OCI-LY7 (cell line): ENCODE measurements around the gene GRM4. TPM values are rescaled to one million over a fixed set of nuclear protein-coding genes. Genes with fewer than 3 reads are reported as not detected.

ENCODE experiments used
- BruUV-seq: library from RNA; stranded (reverse); fragments of 400-500 nt; replicated peaks from 2 replicates; lab custom pipeline; 2021; lab: Mats Ljungman, UMichigan
- CTCF ChIA-PET: fragments of 300-600 bp; sonication (Branson Sonifier 250); formaldehyde crosslinking; loops from one replicate; lab custom pipeline; 2022; ENCODE audit warnings: antibody characterized with exemption; ENCODE audit not compliant: unreplicated experiment; lab: Charles Lee
- POLR2A ChIA-PET: fragments of 300-600 bp; sonication (Branson Sonifier 250); formaldehyde crosslinking; loops from one replicate; lab custom pipeline; 2022; ENCODE audit warnings: antibody characterized with exemption; lab: Charles Lee
- DNase-seq: peaks from one replicate; pipeline ENCODE4 v3.0.0-alpha.2; 2015; ENCODE audit warnings: low spot score
- H2AFZ ChIP-seq: fragments of 200-600 bp; sonication (generic), shearing (Covaris generic); 2 replicates; pipeline ENCODE4 v1.6.1; 2014; ENCODE audit warnings: mild to moderate bottlenecking, antibody characterized with exemption, low read length, moderate library complexity
- H3K27ac ChIP-seq: fragments of 200-600 bp; sonication (generic); 2 replicates; pipeline ENCODE4 v1.5.1; 2014; ENCODE audit warnings: mixed run types, low read depth, mild to moderate bottlenecking, moderate library complexity, low read length, inconsistent platforms; ENCODE audit not compliant: poor library complexity, severe bottlenecking
- H3K36me3 ChIP-seq: fragments of 200-600 bp; sonication (generic); 2 replicates; pipeline ENCODE4 v1.6.1; 2014; ENCODE audit warnings: mild to moderate bottlenecking, antibody characterized with exemption, low read length, moderate library complexity, mixed read lengths; ENCODE audit not compliant: insufficient read depth
- H3K4me1 ChIP-seq: fragments of 200-600 bp; sonication (generic); 2 replicates; pipeline ENCODE4 v1.5.1; 2014; ENCODE audit warnings: mild to moderate bottlenecking, low read length; ENCODE audit not compliant: insufficient read depth, poor library complexity, severe bottlenecking
- H3K4me2 ChIP-seq: fragments of 200-600 bp; sonication (generic); 2 replicates; pipeline ENCODE4 v1.6.1; 2014; ENCODE audit warnings: mild to moderate bottlenecking, low read length
- H3K4me3 ChIP-seq: fragments of 200-600 bp; sonication (generic); 2 replicates; pipeline ENCODE4 v1.5.1; 2014; ENCODE audit warnings: mild to moderate bottlenecking, low read depth, low read length; ENCODE audit not compliant: poor library complexity, severe bottlenecking
- H3K79me2 ChIP-seq: fragments of 200-600 bp; sonication (generic); 2 replicates; pipeline ENCODE4 v1.6.1; 2016; ENCODE audit warnings: low read depth, mild to moderate bottlenecking, low read length, moderate library complexity, mixed read lengths; ENCODE audit not compliant: insufficient read depth
- H3K9me2 ChIP-seq: fragments of 200-600 bp; sonication (generic); 2 replicates; pipeline ENCODE4 v1.6.1; 2016; ENCODE audit warnings: mild to moderate bottlenecking, low read length, mixed read lengths; ENCODE audit not compliant: insufficient read depth
- H3K9me3 ChIP-seq: fragments of 200-600 bp; sonication (generic); 2 replicates; pipeline ENCODE4 v1.6.1; 2014; ENCODE audit warnings: mild to moderate bottlenecking, mixed run types, low read length, mixed read lengths
- H4K20me1 ChIP-seq: fragments of 200-600 bp; sonication (generic); 2 replicates; pipeline ENCODE4 v1.6.1; 2014; ENCODE audit warnings: mild to moderate bottlenecking, antibody characterized with exemption, low read length, moderate library complexity, mixed read lengths; ENCODE audit not compliant: insufficient read depth
- EZH2phosphoT487 ChIP-seq: fragments of 200-600 bp; sonication (generic); IDR thresholded peaks from 2 replicates; pipeline ENCODE4 v1.6.1; 2018; ENCODE audit warnings: low read depth, borderline replicate concordance, mild to moderate bottlenecking, mixed run types, antibody characterized with exemption, low read length, moderate library complexity, mixed read lengths
- intact Hi-C: fragments of 100-400 bp; cut with micrococcal nuclease; formaldehyde crosslinking; loops from one replicate; pipeline ENCODE4 v1.10.0; 2022; ENCODE audit not compliant: unreplicated experiment
- total RNA-seq, 2 experiments: library from RNA; depleted of rRNA in 1 of 2; stranded (reverse); fragments of >200 nt in 1 of 2; shearing (Covaris generic) in 1 of 2; gene quantifications; 2 replicates each; pipeline ENCODE4 v1.2.3, GENCODE V29; 2014 to 2022
- TF ChIP-seq, protein P1 (sequence below): fragments of 200-600 bp; sonication (generic); conservative IDR thresholded peaks from 2 replicates; pipeline ENCODE4 v1.5.1; 2014; ENCODE audit warnings: mild to moderate bottlenecking, antibody characterized with exemption, low read length, moderate library complexity, mixed read lengths

Gene GRM4
- total RNA-seq, 2 experiments from 2014 or later = 0.73 to 1.3 TPM

DNA sequence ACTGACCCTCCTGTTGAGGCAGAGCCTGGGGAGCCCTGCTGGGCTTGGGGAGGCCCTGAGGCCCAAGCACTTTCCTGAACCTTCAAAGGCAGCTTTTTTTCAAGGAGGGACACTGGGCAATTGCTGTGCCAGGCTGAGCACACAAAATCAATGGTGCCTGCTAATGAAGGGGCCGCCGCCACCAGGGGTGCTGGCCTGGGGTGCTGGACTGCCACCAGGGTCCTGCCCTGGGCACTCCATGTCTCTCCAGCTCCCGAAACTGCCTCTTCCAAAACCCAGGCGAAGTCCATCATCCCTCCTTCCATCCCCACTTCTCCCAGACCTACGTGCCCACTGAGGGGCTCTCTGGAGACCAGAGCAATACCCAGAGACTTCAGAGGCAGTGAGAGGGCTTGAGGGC, 145.6 kb downstream of the GRM4 start:
- Histone ChIP-seq H3K4me1 (no peaks in the 10 kb centered on the region), H3K27ac (no peak overlapping the region), H3K9me3 (no peaks in the 10 kb centered on the region), H3K36me3 (no peaks in the 10 kb centered on the region), H3K4me3 (no peak overlapping the region), H3K79me2 (no peaks in the 10 kb centered on the region), H3K9me2 (no peaks in the 10 kb centered on the region), H3K4me2 (no peak overlapping the region), H4K20me1 (no peaks in the 10 kb centered on the region), H2AFZ (no peak overlapping the region)
- BruUV-seq = no TSS peak
- ChIA-PET POLR2A (interaction anchor here (0.6 kb wide), 1 partner anchor 565 kb away, joined by 3 read pairs; no protein-coding TSS in a partner anchor), CTCF (no interaction called here)
- intact Hi-C loops = no loop called here
- no peak for TF ChIP-seq EZH2phosphoT487
- TF ChIP-seq, protein P1, sequence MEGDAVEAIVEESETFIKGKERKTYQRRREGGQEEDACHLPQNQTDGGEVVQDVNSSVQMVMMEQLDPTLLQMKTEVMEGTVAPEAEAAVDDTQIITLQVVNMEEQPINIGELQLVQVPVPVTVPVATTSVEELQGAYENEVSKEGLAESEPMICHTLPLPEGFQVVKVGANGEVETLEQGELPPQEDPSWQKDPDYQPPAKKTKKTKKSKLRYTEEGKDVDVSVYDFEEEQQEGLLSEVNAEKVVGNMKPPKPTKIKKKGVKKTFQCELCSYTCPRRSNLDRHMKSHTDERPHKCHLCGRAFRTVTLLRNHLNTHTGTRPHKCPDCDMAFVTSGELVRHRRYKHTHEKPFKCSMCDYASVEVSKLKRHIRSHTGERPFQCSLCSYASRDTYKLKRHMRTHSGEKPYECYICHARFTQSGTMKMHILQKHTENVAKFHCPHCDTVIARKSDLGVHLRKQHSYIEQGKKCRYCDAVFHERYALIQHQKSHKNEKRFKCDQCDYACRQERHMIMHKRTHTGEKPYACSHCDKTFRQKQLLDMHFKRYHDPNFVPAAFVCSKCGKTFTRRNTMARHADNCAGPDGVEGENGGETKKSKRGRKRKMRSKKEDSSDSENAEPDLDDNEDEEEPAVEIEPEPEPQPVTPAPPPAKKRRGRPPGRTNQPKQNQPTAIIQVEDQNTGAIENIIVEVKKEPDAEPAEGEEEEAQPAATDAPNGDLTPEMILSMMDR = no peak
- DNase-seq = no peak

DNA sequence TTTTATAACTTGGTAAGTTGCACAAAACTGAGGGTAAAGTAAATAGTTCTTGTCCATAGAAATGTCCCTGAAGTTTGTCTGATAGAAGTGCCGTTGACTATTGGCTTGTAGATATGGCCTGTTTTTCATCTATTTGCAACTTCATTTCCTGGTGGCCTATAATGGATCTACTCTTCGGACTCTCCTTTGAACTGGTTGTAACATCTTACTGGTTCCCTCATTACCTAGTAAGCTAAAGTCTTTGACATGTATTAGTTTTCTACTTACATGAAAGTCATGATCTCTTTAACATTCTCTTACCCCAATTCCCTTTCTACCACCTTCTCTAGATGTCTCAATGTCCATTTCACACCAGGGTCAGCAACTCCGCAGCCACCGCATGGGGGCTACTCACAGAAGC, 146.3 kb downstream of the GRM4 start:
- intact Hi-C loops = no loop called here
- H2AFZ ChIP-seq = no peak overlapping the region
- H3K4me3 ChIP-seq = no peak overlapping the region
- BruUV-seq = no TSS peak
- no peaks in the 10 kb centered on the region for H3K9me3 ChIP-seq
- no peaks in the 10 kb centered on the region for H4K20me1 ChIP-seq
- H3K9me2 ChIP-seq = no peaks in the 10 kb centered on the region
- TF ChIP-seq, protein P1 = no peak
- TF ChIP-seq EZH2phosphoT487 = no peak
- no peak overlapping the region for H3K27ac ChIP-seq
- H3K79me2 ChIP-seq = no peaks in the 10 kb centered on the region
- POLR2A ChIA-PET = interaction anchor here (0.6 kb wide), 1 partner anchor 564 kb away, joined by 3 read pairs; no protein-coding TSS in a partner anchor
- H3K4me1 ChIP-seq = no peaks in the 10 kb centered on the region
- H3K36me3 ChIP-seq = no peaks in the 10 kb centered on the region
- no peak for DNase-seq
- no peak overlapping the region for H3K4me2 ChIP-seq
- CTCF ChIA-PET = no interaction called here

DNA sequence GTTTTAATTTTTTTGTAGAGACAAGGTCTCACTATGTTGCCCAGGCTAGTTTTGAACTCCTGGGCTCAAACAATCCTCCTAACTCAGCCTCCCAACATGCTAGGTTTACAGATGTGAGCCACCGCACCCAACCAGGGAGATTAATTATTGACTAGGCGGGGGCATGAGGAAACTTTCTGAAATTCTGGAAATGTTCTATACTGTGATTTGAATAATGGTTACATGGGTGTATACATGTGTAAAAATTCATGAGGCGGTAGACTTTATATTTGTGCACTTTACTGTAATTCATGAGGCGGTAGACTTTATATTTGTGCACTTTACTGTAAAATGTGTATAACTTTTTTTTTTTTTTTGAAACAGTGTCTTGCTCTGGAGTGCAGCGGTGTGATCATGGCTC, 147.2 kb downstream of the GRM4 start:
- CTCF ChIA-PET = no interaction called here
- no peak for TF ChIP-seq EZH2phosphoT487
- TF ChIP-seq, protein P1 = no peak
- Histone ChIP-seq H3K27ac (no peak overlapping the region), H3K4me1 (no peaks in the 10 kb centered on the region), H3K4me3 (no peak overlapping the region), H3K36me3 (no peaks in the 10 kb centered on the region), H3K9me2 (no peaks in the 10 kb centered on the region), H3K79me2 (no peaks in the 10 kb centered on the region), H3K9me3 (no peaks in the 10 kb centered on the region), H4K20me1 (no peaks in the 10 kb centered on the region), H2AFZ (no peak overlapping the region), H3K4me2 (no peak overlapping the region)
- POLR2A ChIA-PET = no interaction called here
- no peak for DNase-seq
- BruUV-seq = no TSS peak
- intact Hi-C loops = no loop called here
